Type B pancreatic cell (in vitro differentiated cells): Measurements from ENCODE around the gene DLD. TPM values are rescaled to one million over a fixed set of nuclear protein-coding genes. Genes with fewer than 3 reads are reported as not detected.

Experiments
- DNase-seq: peaks from one replicate; pipeline ENCODE4 v3.0.0; 2021; ENCODE audit warnings: mixed read lengths; ENCODE audit not compliant: unreplicated experiment; ENCODE audit errors: extremely low spot score
- H3K27ac Mint-ChIP-seq: 2 replicates; pipeline ENCODE4 v1.8.0; 2021; ENCODE audit warnings: mild to moderate bottlenecking, mixed read lengths
- H3K27me3 Mint-ChIP-seq: 2 replicates; pipeline ENCODE4 v1.8.0; 2021; ENCODE audit warnings: mixed read lengths
- H3K36me3 Mint-ChIP-seq: 2 replicates; pipeline ENCODE4 v1.8.0; 2021; ENCODE audit warnings: mixed read lengths
- H3K4me1 Mint-ChIP-seq: one replicate; pipeline ENCODE4 v1.8.0; 2021; ENCODE audit warnings: mixed read lengths; ENCODE audit not compliant: unreplicated experiment
- H3K4me3 Mint-ChIP-seq: 2 replicates; pipeline ENCODE4 v1.8.0; 2021; ENCODE audit warnings: mild to moderate bottlenecking, mixed read lengths
- H3K9me3 Mint-ChIP-seq: 2 replicates; pipeline ENCODE4 v1.8.0; 2021; ENCODE audit warnings: mixed read lengths
- CTCF ChIP-seq: fragments of 200-600 bp; sonication (generic); conservative IDR thresholded peaks from 2 replicates; pipeline ENCODE4 v1.5.0; 2021; ENCODE audit warnings: antibody characterized with exemption, mild to moderate bottlenecking
- total RNA-seq: library from RNA; stranded (reverse); gene quantifications from 2 replicates; pipeline ENCODE4 v1.2.1, GENCODE V29; 2021; ENCODE audit warnings: low replicate concordance

DLD gene
- total RNA-seq, 1 donor from 2014 or later, result 80.7 TPM

DNA sequence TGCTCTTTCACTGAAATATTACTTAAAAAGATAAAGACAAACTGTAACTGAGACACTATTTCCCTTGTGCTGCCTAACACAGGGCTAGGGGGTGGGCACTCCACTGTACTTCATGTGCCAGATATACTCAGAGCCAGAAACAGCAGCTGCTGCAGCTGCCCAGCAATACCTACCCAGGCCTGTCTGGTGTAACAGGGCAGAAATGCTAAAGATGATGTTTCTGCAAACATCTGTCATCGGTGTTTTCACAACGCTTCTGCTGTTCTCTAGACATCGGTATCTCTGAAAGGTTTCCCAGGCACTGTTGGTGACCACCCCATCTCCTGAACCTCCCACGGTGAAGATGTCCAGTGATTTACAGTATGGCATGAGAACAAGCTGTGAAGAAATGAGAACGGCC lies 69.3 kb downstream of the DLD start:
- TF ChIP-seq CTCF, result no peak
- H3K27me3 Mint-ChIP-seq, result no peaks in the 10 kb centered on the region
- peaks cover 59% of the 10 kb centered on the region for H3K36me3 Mint-ChIP-seq
- H3K4me1 Mint-ChIP-seq, result peaks cover 4% of the 10 kb centered on the region
- no peak for DNase-seq
- no peak overlapping the region for H3K4me3 Mint-ChIP-seq
- H3K9me3 Mint-ChIP-seq, result no peaks in the 10 kb centered on the region
- H3K27ac Mint-ChIP-seq, result no peak overlapping the region

DNA sequence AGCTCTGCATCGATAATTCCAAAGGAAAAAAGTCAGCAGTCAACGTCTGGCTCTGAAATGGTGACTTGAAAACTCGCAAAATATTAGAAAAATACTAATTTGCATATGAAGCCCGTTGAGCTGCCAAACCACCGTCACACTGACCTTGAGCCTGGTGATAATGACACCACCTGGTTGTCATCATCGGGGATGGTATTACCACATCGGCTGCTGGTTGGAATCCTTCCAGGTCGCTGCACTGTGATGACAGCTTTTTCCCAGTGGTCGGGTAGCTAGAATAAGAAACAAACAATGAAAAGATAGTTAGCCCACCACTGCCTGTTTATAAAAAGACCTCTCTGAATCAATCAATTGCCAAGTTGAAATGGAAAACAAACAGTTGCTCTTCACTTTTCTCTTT lies 70.4 kb downstream of the DLD start:
- Mint-ChIP-seq H3K27me3 (no peaks in the 10 kb centered on the region), H3K4me3 (no peak overlapping the region), H3K4me1 (peaks cover 4% of the 10 kb centered on the region), H3K9me3 (no peaks in the 10 kb centered on the region), H3K36me3 (peaks cover 55% of the 10 kb centered on the region), H3K27ac (no peak overlapping the region)
- DNase-seq, result no peak
- TF ChIP-seq CTCF, result no peak

GRCh38 chr7:107962817-107963216 lies 71.8 kb downstream of the DLD start:
- DNase-seq, result no peak
- peaks cover 4% of the 10 kb centered on the region for H3K4me1 Mint-ChIP-seq
- H3K36me3 Mint-ChIP-seq, result peaks cover 55% of the 10 kb centered on the region
- no peak overlapping the region for H3K4me3 Mint-ChIP-seq
- H3K27me3 Mint-ChIP-seq, result no peaks in the 10 kb centered on the region
- H3K27ac Mint-ChIP-seq, result no peak overlapping the region
- TF ChIP-seq CTCF, result no peak
- no peaks in the 10 kb centered on the region for H3K9me3 Mint-ChIP-seq

DNA sequence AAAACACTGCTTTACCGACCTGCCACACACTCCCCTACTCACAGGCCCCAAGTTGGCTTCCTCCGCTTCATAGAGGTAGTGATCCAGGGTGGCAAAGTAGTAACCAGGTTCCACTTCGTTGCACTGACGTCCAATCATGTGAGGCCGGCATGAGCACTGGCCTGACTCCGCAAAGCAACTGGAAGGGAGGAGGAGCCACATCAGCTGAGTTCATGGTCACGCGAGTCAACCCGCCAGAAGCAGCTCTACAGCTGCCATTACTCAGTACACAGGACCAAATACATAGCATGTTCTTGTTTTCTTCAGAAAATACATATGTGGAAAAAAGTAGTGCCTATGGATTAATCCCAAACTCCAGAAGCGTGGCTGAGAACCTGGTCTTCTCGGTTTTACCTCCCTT lies 73.5 kb downstream of the DLD start:
- Mint-ChIP-seq H3K27me3 (no peaks in the 10 kb centered on the region), H3K4me1 (no peaks in the 10 kb centered on the region), H3K4me3 (no peak overlapping the region), H3K36me3 (peaks cover 44% of the 10 kb centered on the region), H3K9me3 (no peaks in the 10 kb centered on the region), H3K27ac (no peak overlapping the region)
- no peak for TF ChIP-seq CTCF
- no peak for DNase-seq

GRCh38 chr7:107966711-107967110 lies 75.7 kb downstream of the DLD start:
- Mint-ChIP-seq H3K27ac (no peak overlapping the region), H3K4me1 (peaks cover 4% of the 10 kb centered on the region), H3K4me3 (no peak overlapping the region), H3K36me3 (peaks cover 40% of the 10 kb centered on the region), H3K27me3 (no peaks in the 10 kb centered on the region), H3K9me3 (no peaks in the 10 kb centered on the region)
- TF ChIP-seq CTCF, result no peak
- DNase-seq, result no peak

DNA sequence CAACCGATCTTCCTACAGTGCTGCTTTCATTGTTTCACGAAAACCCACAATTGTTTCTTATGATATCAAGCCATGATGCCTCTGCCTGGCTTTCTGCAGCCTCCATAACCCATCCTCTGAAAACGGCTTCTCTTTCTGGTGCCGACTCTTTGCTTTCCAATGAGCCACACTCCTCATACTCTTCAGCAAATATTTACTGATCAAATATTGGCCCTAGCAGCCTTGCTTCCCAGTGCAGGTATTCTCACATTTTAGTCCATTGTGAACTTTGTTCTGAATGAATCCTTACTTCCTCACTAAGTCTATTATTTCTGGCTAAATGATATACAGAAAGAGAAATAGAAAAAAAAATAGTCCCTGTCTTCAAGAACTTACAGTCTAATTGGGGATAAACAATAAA lies 76.4 kb downstream of the DLD start:
- Mint-ChIP-seq H3K4me3 (no peak overlapping the region), H3K36me3 (peaks cover 42% of the 10 kb centered on the region), H3K27ac (no peak overlapping the region), H3K9me3 (no peaks in the 10 kb centered on the region), H3K4me1 (peaks cover 8% of the 10 kb centered on the region), H3K27me3 (no peaks in the 10 kb centered on the region)
- no peak for DNase-seq
- no peak for TF ChIP-seq CTCF
